Measurements from ENCODE around the gene TTC21A. TPM values are rescaled to one million over a fixed set of nuclear protein-coding genes. Genes with fewer than 3 reads are reported as not detected.
A peak's percentile ranks its signal among the peaks of the same experiment; 100 is the strongest.
"Not testable (repeated sequence)": the region's sequence is repeated elsewhere in the genome, so short reads cannot be mapped to it uniquely, and the experiment has no call there.

TTC21A gene, protein sequence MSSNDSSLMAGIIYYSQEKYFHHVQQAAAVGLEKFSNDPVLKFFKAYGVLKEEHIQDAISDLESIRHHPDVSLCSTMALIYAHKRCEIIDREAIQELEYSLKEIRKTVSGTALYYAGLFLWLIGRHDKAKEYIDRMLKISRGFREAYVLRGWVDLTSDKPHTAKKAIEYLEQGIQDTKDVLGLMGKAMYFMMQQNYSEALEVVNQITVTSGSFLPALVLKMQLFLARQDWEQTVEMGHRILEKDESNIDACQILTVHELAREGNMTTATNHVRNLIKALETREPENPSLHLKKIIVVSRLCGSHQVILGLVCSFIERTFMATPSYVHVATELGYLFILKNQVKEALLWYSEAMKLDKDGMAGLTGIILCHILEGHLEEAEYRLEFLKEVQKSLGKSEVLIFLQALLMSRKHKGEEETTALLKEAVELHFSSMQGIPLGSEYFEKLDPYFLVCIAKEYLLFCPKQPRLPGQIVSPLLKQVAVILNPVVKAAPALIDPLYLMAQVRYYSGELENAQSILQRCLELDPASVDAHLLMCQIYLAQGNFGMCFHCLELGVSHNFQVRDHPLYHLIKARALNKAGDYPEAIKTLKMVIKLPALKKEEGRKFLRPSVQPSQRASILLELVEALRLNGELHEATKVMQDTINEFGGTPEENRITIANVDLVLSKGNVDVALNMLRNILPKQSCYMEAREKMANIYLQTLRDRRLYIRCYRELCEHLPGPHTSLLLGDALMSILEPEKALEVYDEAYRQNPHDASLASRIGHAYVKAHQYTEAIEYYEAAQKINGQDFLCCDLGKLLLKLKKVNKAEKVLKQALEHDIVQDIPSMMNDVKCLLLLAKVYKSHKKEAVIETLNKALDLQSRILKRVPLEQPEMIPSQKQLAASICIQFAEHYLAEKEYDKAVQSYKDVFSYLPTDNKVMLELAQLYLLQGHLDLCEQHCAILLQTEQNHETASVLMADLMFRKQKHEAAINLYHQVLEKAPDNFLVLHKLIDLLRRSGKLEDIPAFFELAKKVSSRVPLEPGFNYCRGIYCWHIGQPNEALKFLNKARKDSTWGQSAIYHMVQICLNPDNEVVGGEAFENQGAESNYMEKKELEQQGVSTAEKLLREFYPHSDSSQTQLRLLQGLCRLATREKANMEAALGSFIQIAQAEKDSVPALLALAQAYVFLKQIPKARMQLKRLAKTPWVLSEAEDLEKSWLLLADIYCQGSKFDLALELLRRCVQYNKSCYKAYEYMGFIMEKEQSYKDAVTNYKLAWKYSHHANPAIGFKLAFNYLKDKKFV (N-terminal part only)
- total RNA-seq (1 to 10 TPM; 3.0 to 3.9 TPM), polyA plus RNA-seq (1 to 10 TPM in 1 of 2 donors, not detected in 1; 1.1 TPM)

DNA sequence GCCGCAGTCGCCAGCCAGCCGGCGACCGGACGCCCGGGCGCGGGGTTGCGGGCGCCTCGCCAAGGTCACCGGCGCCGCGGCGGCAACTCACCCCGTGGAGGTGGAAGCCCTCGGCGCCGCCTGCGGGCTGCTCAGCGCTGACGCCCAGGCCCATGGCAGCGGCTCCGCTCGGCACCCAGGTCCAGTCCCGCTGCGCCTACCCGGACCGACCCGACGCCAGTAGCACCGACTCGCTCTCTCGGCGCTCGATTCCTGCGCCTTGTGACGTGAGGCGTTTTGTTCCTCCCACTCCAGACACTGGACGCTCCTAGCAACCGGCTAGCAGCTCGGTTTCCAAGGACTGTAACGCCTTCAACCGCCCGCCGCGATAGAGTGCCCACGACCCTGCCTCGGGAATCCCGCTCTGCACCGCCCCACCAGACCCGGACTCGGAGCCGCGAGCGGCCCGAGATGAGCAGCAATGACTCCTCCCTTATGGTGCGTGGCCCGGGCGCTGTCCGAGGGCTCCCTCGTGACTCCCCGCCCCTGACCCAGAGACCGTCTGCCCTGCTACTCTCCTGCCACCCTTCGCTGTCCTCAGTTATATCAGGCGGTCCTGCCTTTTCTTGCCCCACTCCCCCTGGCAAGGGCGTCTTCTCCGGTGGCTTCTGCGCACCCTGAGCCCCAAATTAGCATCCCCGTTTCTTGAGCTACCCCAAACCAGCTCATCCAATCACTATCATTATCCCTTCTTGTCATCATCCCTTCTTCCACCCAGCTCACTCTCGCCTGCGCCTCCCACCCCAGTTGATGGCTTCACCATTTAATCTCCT, at the start of gene TTC21A, which contains the start of gene GORASP1:
Gene TTC21A (plus strand): TSS at position 293 of the 812 bp plus-strand sequence. CDS start 158 bp downstream, at position 451.
Gene GORASP1 (minus strand): TSS at position 240 of the 812 bp plus-strand sequence. CDS start 86 bp downstream, at position 154.
- peak; percentile 58 to 87 (median 70) for DNase-seq
- Mint-ChIP-seq H3K4me1 (peaks cover 37 to 60% (median 49%) of the 10 kb centered on the region in 4 donors), H3K9me3 (no peaks in the 10 kb centered on the region), H3K4me3 (peak within 1 kb of the TSS; percentile 87 to 99 (median 94)), H3K36me3 (peaks cover 0 to 11% of the 10 kb centered on the region in 2 donors), H3K27me3 (no peaks in the 10 kb centered on the region), H3K27ac (peak within 1 kb of the TSS; percentile 88 to 99 (median 96))
- intact Hi-C loops (cut with micrococcal nuclease), result loop anchor here (2.0 to 5.0 kb wide), 3 partner anchors 55 to 275 kb away; partner anchors contain the start of genes SCN11A, SLC25A38 and WDR48
- Histone ChIP-seq H3K27me3 (ENCODE audit: insufficient read depth, low read length) (no peaks in the 10 kb centered on the region), H3K36me3 (ENCODE audit: insufficient read depth, low read length) (no peaks in the 10 kb centered on the region), H3K9me3 (ENCODE audit: control insufficient read depth in 1 of 2, low read length in 2 of 2) (no peaks in the 10 kb centered on the region), H3K4me1 (ENCODE audit: insufficient read depth, low read length) (peaks cover 45% of the 10 kb centered on the region), H3K27ac (ENCODE audit: low read depth, low read length) (peak within 1 kb of the TSS; percentile 76), H3K4me3 (ENCODE audit: low read length in 2 of 2) (peak within 1 kb of the TSS; percentile 67 to 71)
- ChIA-PET POLR2A (ENCODE audit: partially characterized antibody) (interaction anchor here (0.8 to 2.8 kb wide), 11 partner anchors 9 to 299 kb away, joined by 3 to 13 read pairs (median 5); partner anchors contain the start of gene RPSA), CTCF (ENCODE audit: partially characterized antibody) (interaction anchor here (0.7 to 14.8 kb wide), 5 partner anchors 19 to 182 kb away, joined by 3 to 170 read pairs (median 8); no protein-coding TSS in a partner anchor)

DNA sequence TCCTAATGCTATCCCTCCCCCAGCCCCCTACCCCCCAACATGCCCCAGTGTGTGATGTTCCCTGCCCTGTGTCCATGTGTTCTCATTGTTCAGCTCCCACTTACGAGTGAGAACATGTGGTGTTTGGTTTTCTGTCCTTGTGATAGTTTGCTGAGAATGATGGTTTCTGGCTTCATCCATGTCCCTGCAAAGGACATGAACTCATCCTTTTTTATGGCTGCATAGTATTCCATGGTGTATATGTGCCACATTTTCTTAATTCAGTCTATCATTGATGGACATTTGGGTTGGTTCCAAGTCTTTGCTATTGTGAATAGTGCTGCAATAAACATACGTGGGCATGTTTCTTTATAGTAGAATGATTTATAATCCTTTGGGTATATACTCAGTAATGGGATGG, 46.3 kb upstream of the TTC21A start:
- H3K27me3 Mint-ChIP-seq; H3K27ac ChIP-seq (ENCODE audit: low read depth, low read length); H3K27me3 ChIP-seq (ENCODE audit: insufficient read depth, low read length); H3K4me1 ChIP-seq (ENCODE audit: insufficient read depth, low read length); POLR2A ChIA-PET (ENCODE audit: partially characterized antibody); CTCF ChIA-PET (ENCODE audit: partially characterized antibody); H3K36me3 ChIP-seq (ENCODE audit: insufficient read depth, low read length); H3K9me3 ChIP-seq (ENCODE audit: control insufficient read depth in 1 of 2, low read length in 2 of 2); H3K9me3 Mint-ChIP-seq; DNase-seq; intact Hi-C loops (cut with micrococcal nuclease); H3K4me3 ChIP-seq (ENCODE audit: low read length in 2 of 2): not testable (repeated sequence)
- H3K27ac Mint-ChIP-seq, result peak overlapping the region in 2 of 7 donors; percentile 48 to 57
- peaks cover 40 to 50% of the 10 kb centered on the region in 2 donors for H3K36me3 Mint-ChIP-seq
- H3K4me1 Mint-ChIP-seq, result peaks cover 42 to 65% (median 49%) of the 10 kb centered on the region in 4 donors
- H3K4me3 Mint-ChIP-seq, result peak overlapping the region in 1 of 8 donors; percentile 5

DNA sequence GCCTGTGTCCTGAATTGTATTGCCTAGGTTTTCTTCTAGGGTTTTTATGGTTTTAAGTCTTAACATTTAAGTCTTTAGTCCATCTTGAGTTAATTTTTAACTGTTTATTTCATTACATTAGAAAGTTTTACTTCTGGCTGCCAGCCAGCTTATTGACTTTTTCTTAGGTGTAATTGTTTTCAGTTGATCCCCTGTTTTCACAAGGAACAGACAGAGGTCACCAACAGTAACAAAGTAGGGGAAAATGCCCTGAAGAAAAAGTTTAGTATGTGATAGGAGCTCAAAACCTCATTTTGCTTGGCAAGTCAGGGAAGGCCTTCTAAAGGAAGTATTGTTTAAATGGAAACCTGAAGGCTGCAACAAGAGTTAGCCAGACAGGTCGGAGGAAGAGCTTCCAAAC, 45.3 kb upstream of the TTC21A start:
- no peaks in the 10 kb centered on the region for H3K4me1 ChIP-seq (ENCODE audit: insufficient read depth, low read length)
- Mint-ChIP-seq H3K9me3 (peaks cover 0 to 4% (median 0%) of the 10 kb centered on the region in 8 donors), H3K4me1 (peaks cover 33 to 55% (median 40%) of the 10 kb centered on the region in 4 donors), H3K27me3 (no peaks in the 10 kb centered on the region), H3K36me3 (peaks cover 42 to 52% of the 10 kb centered on the region in 2 donors), H3K4me3 (no peak overlapping the region), H3K27ac (peak overlapping the region in 5 of 7 donors; percentile 21 to 76 (median 62))
- peaks cover 14% of the 10 kb centered on the region for H3K36me3 ChIP-seq (ENCODE audit: insufficient read depth, low read length)
- CTCF ChIA-PET (ENCODE audit: partially characterized antibody), result interaction anchor here (1.0 kb wide), 1 partner anchor 541 kb away, joined by 3 read pairs; no protein-coding TSS in a partner anchor
- H3K27ac ChIP-seq (ENCODE audit: low read depth, low read length), result no peak overlapping the region
- DNase-seq, result no peak
- intact Hi-C loops (cut with micrococcal nuclease), result no loop called here
- H3K9me3 ChIP-seq (ENCODE audit: control insufficient read depth in 1 of 2, low read length in 2 of 2), result no peaks in the 10 kb centered on the region
- H3K27me3 ChIP-seq (ENCODE audit: insufficient read depth, low read length), result no peaks in the 10 kb centered on the region
- POLR2A ChIA-PET (ENCODE audit: partially characterized antibody), result interaction anchor here (1.1 kb wide), 1 partner anchor 10 kb away, joined by 5 read pairs; the partner anchor contains the start of genes SCN11A and WDR48
- no peak overlapping the region for H3K4me3 ChIP-seq (ENCODE audit: low read length in 2 of 2)

DNA sequence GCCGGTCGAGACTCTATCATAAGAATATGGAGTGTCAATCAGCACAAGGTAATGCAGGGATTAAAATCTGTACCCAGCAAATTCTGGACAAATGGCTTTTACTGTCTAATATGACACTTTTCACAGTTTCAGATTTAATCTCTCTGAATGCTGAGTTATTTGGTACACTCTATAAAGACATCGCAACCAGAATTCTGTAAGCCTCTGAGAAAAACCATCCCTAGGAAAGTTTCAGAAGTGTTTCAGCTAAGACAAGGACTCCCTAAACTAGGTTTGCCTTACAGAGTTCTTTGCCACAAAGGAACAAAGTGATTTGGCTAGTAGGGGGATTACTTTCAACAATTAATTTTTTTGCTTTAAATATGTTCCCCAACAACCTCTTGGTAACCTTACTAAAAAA, 44.3 kb upstream of the TTC21A start:
- Mint-ChIP-seq H3K4me3 (no peak overlapping the region), H3K4me1 (peaks cover 32 to 52% (median 36%) of the 10 kb centered on the region in 4 donors), H3K27me3 (no peaks in the 10 kb centered on the region), H3K27ac (no peak overlapping the region), H3K9me3 (peaks cover 0 to 4% (median 0%) of the 10 kb centered on the region in 8 donors), H3K36me3 (peaks cover 49 to 57% of the 10 kb centered on the region in 2 donors)
- Histone ChIP-seq H3K9me3 (ENCODE audit: control insufficient read depth in 1 of 2, low read length in 2 of 2) (no peaks in the 10 kb centered on the region), H3K27me3 (ENCODE audit: insufficient read depth, low read length) (no peaks in the 10 kb centered on the region), H3K36me3 (ENCODE audit: insufficient read depth, low read length) (peaks cover 20% of the 10 kb centered on the region), H3K27ac (ENCODE audit: low read depth, low read length) (no peak overlapping the region), H3K4me1 (ENCODE audit: insufficient read depth, low read length) (no peaks in the 10 kb centered on the region), H3K4me3 (ENCODE audit: low read length in 2 of 2) (no peak overlapping the region)
- DNase-seq, result no peak
- intact Hi-C loops (cut with micrococcal nuclease), result no loop called here
- ChIA-PET CTCF (ENCODE audit: partially characterized antibody) (no interaction called here), POLR2A (ENCODE audit: partially characterized antibody) (no interaction called here)

DNA sequence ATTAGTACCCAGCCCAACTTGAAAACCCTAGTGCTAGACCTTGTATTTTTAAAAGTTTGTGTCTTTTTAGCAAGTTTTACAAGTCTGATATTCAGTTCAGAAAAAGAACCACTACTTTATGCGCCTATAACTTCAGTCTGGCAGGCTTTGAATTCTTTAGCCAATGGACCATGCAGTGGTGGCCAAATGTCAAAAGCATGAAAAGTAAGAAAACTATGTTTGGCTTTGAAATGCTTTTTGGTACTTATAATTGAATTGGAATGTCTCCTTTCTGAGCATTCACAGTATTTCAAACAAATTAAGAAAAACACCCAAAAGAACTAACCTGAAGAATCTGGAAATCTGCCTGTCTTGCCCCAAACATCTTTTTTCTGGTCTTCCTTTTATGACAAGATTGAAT, 42.8 kb upstream of the TTC21A start:
- CTCF ChIA-PET (ENCODE audit: partially characterized antibody), result interaction anchor here (1.0 to 1.1 kb wide), 2 partner anchors 13 to 14 kb away, joined by 3 read pairs; partner anchors contain the start of genes SCN11A and WDR48
- no peaks in the 10 kb centered on the region for H3K4me1 ChIP-seq (ENCODE audit: insufficient read depth, low read length)
- H3K4me3 ChIP-seq (ENCODE audit: low read length in 2 of 2), result no peak overlapping the region
- no peak for DNase-seq
- H3K36me3 Mint-ChIP-seq, result peaks cover 41 to 60% of the 10 kb centered on the region in 2 donors
- intact Hi-C loops (cut with micrococcal nuclease), result no loop called here
- POLR2A ChIA-PET (ENCODE audit: partially characterized antibody), result interaction anchor here (1.1 kb wide), 1 partner anchor 14 kb away, joined by 4 read pairs; no protein-coding TSS in a partner anchor
- peaks cover 0 to 4% (median 0%) of the 10 kb centered on the region in 8 donors for H3K9me3 Mint-ChIP-seq
- H3K36me3 ChIP-seq (ENCODE audit: insufficient read depth, low read length), result peaks cover 29% of the 10 kb centered on the region
- peaks cover 21 to 38% (median 26%) of the 10 kb centered on the region in 4 donors for H3K4me1 Mint-ChIP-seq
- H3K9me3 ChIP-seq (ENCODE audit: control insufficient read depth in 1 of 2, low read length in 2 of 2), result no peaks in the 10 kb centered on the region
- no peak overlapping the region for H3K27ac ChIP-seq (ENCODE audit: low read depth, low read length)
- peak overlapping the region in 1 of 7 donors; percentile 17 for H3K27ac Mint-ChIP-seq
- H3K4me3 Mint-ChIP-seq, result no peak overlapping the region
- no peaks in the 10 kb centered on the region for H3K27me3 Mint-ChIP-seq
- H3K27me3 ChIP-seq (ENCODE audit: insufficient read depth, low read length), result no peaks in the 10 kb centered on the region
